GM21825 (cell line): ENCODE measurements around the gene ASPHD2.
"Not testable (repeated sequence)": the region's sequence is repeated elsewhere in the genome, so short reads cannot be mapped to it uniquely, and the experiment has no call there.

ENCODE experiments used
- ATAC-seq: cut with Tn5 transposase; IDR thresholded peaks from one replicate; pipeline ENCODE4 v1.9.1; 2021; ENCODE audit warnings: mild to moderate bottlenecking, moderate library complexity; ENCODE audit not compliant: unreplicated experiment

ASPHD2 gene

GRCh38 chr22:26416256-26416655 is 12.8 kb upstream of the ASPHD2 start:
- no peak for ATAC-seq

- no peak for ATAC-seq
Measured at GRCh38 chr22:26416670-26417276, 12.3 kb upstream of the ASPHD2 start.

GRCh38 chr22:26417406-26417805 is 11.7 kb upstream of the ASPHD2 start:
- ATAC-seq: no peak

- no peak for ATAC-seq
Measured at GRCh38 chr22:26418620-26419019, 10.4 kb upstream of the ASPHD2 start.

GRCh38 chr22:26426924-26427323 is 2.1 kb upstream of the ASPHD2 start:
- ATAC-seq: no peak

GRCh38 chr22:26429458-26430286 is 612 bp downstream of the ASPHD2 start:
- ATAC-seq: peak; percentile 16

- no peak for ATAC-seq
Measured at GRCh38 chr22:26430600-26430999, 1.5 kb downstream of the ASPHD2 start.

- no peak for ATAC-seq
Measured at GRCh38 chr22:26431261-26431995, 2.4 kb downstream of the ASPHD2 start.

GRCh38 chr22:26432619-26433311 is 3.7 kb downstream of the ASPHD2 start:
- no peak for ATAC-seq

- no peak for ATAC-seq
Measured at GRCh38 chr22:26433805-26434204, 4.7 kb downstream of the ASPHD2 start.

GRCh38 chr22:26435327-26436093 is 6.5 kb downstream of the ASPHD2 start:
- no peak for ATAC-seq

GRCh38 chr22:26436903-26437515 is 7.9 kb downstream of the ASPHD2 start:
- ATAC-seq: no peak

GRCh38 chr22:26437694-26438392 is 8.8 kb downstream of the ASPHD2 start:
- no peak for ATAC-seq

GRCh38 chr22:26438776-26439175 is 9.7 kb downstream of the ASPHD2 start:
- ATAC-seq: not testable (repeated sequence)

- ATAC-seq: no peak
Measured at GRCh38 chr22:26439559-26439958, 10.5 kb downstream of the ASPHD2 start.

GRCh38 chr22:26442086-26442756 is 13.2 kb downstream of the ASPHD2 start:
- ATAC-seq: no peak

- no peak for ATAC-seq
Measured at GRCh38 chr22:26443901-26444690, 15.0 kb downstream of the ASPHD2 start.

GRCh38 chr22:26444777-26445176 is 15.7 kb downstream of the ASPHD2 start:
- ATAC-seq: no peak
